KMS-11 (cell line): Measurements from ENCODE around the gene MAPK11.
A peak's percentile ranks its signal among the peaks of the same experiment; 100 is the strongest.

ENCODE experiments used
- H2AFZ ChIP-seq: fragments of 200-600 bp; sonication (generic); 2 replicates; pipeline ENCODE4 v1.6.1; 2016; ENCODE audit warnings: antibody characterized with exemption, mixed run types, low read depth
- H3K27ac ChIP-seq: fragments of 200-600 bp; sonication (generic); 2 replicates; pipeline ENCODE4 v1.6.1; 2016; ENCODE audit warnings: mild to moderate bottlenecking, mixed run types
- H3K27me3 ChIP-seq: fragments of 200-600 bp; sonication (generic); 2 replicates; pipeline ENCODE4 v1.6.1; 2017; ENCODE audit warnings: mild to moderate bottlenecking, low read depth, mixed run types, moderate library complexity; ENCODE audit not compliant: insufficient read depth
- H3K36me3 ChIP-seq: fragments of 200-600 bp; sonication (generic); 2 replicates; pipeline ENCODE4 v1.6.1; 2017; ENCODE audit warnings: mild to moderate bottlenecking, mixed run types; ENCODE audit not compliant: insufficient read depth
- H3K4me1 ChIP-seq: fragments of 200-600 bp; sonication (generic); 2 replicates; pipeline ENCODE4 v1.6.1; 2016; ENCODE audit warnings: mild to moderate bottlenecking, low read depth, mixed run types; ENCODE audit not compliant: poor library complexity, severe bottlenecking
- H3K4me2 ChIP-seq: fragments of 200-600 bp; sonication (generic); 2 replicates; pipeline ENCODE4 v1.7.0; 2016; ENCODE audit warnings: mild to moderate bottlenecking, mixed run types
- H3K4me3 ChIP-seq: fragments of 200-600 bp; sonication (generic); IDR thresholded peaks from 2 replicates; pipeline ENCODE4 v1.6.1; 2017; ENCODE audit warnings: low read depth, low read length, mixed read lengths; ENCODE audit not compliant: insufficient read depth
- H3K79me2 ChIP-seq: fragments of 200-600 bp; sonication (generic); 2 replicates; pipeline ENCODE4 v1.6.1; 2016; ENCODE audit warnings: low read depth, mixed run types; ENCODE audit not compliant: insufficient read depth
- H3K9ac ChIP-seq: fragments of 200-600 bp; sonication (generic); 2 replicates; pipeline ENCODE4 v1.6.1; 2016; ENCODE audit warnings: mild to moderate bottlenecking, mixed run types
- H4K20me1 ChIP-seq: fragments of 200-600 bp; sonication (generic); 2 replicates; pipeline ENCODE4 v1.6.1; 2016; ENCODE audit warnings: mild to moderate bottlenecking, mixed run types; ENCODE audit not compliant: insufficient read depth
- CTCF ChIP-seq: fragments of 200-600 bp; sonication (generic); conservative IDR thresholded peaks from 2 replicates; pipeline ENCODE4 v1.6.1; 2017; ENCODE audit warnings: low read depth, mild to moderate bottlenecking, antibody characterized with exemption, low read length, moderate library complexity, mixed read lengths

The MAPK11 gene

DNA sequence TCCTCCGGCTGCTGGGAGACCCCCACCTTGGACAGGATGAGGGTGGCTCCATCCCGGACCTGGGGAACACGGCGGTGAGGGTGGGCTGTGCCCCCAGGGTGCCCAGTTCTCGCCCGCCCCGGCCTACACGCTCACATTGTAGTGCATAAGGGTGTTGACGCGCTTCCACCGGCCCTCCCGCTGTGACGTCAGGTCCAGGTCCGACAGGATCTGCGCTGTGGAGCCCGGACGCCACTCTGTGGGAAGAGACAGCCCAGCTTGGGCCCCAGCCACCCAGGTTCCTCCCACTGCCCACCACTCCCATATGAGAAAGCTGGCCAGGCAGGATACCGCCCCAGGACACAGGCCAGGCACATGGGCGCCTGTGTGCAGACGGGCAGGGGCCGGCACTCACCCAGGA lies 8.3 kb upstream of the MAPK11 start:
- Histone ChIP-seq H3K4me2 (no peak overlapping the region), H3K9ac (no peak overlapping the region), H3K27ac (no peak overlapping the region), H3K36me3 (no peaks in the 10 kb centered on the region), H3K4me3 (no peak overlapping the region), H4K20me1 (no peaks in the 10 kb centered on the region), H2AFZ (no peak overlapping the region), H3K27me3 (no peaks in the 10 kb centered on the region), H3K79me2 (no peaks in the 10 kb centered on the region), H3K4me1 (peaks cover 4% of the 10 kb centered on the region)
- no peak for TF ChIP-seq CTCF

GRCh38 chr22:50277761-50278160 lies 7.6 kb upstream of the MAPK11 start:
- Histone ChIP-seq H3K4me2 (no peak overlapping the region), H3K9ac (no peak overlapping the region), H3K36me3 (no peaks in the 10 kb centered on the region), H2AFZ (no peak overlapping the region), H3K4me3 (no peak overlapping the region), H3K79me2 (no peaks in the 10 kb centered on the region), H3K4me1 (peaks cover 4% of the 10 kb centered on the region), H4K20me1 (no peaks in the 10 kb centered on the region), H3K27ac (no peak overlapping the region), H3K27me3 (no peaks in the 10 kb centered on the region)
- no peak for TF ChIP-seq CTCF

- H3K79me2 ChIP-seq: no peaks in the 10 kb centered on the region
- H3K9ac ChIP-seq: no peak overlapping the region
- H3K27ac ChIP-seq: no peak overlapping the region
- H3K27me3 ChIP-seq: no peaks in the 10 kb centered on the region
- H3K4me2 ChIP-seq: no peak overlapping the region
- H3K4me3 ChIP-seq: no peak overlapping the region
- no peak overlapping the region for H2AFZ ChIP-seq
- no peaks in the 10 kb centered on the region for H4K20me1 ChIP-seq
- peaks cover 7% of the 10 kb centered on the region for H3K4me1 ChIP-seq
- no peaks in the 10 kb centered on the region for H3K36me3 ChIP-seq
- peak; percentile 87 for TF ChIP-seq CTCF
These were observed 6.0 kb upstream of the MAPK11 start for GRCh38 chr22:50276143-50276542.

- Histone ChIP-seq H3K27me3 (no peaks in the 10 kb centered on the region), H2AFZ (no peak overlapping the region), H3K79me2 (no peaks in the 10 kb centered on the region), H3K4me3 (no peak overlapping the region), H3K4me2 (no peak overlapping the region), H4K20me1 (no peaks in the 10 kb centered on the region), H3K4me1 (peaks cover 12% of the 10 kb centered on the region), H3K9ac (no peak overlapping the region), H3K27ac (no peak overlapping the region), H3K36me3 (no peaks in the 10 kb centered on the region)
- no peak for TF ChIP-seq CTCF
These were observed 5.2 kb upstream of the MAPK11 start for GRCh38 chr22:50275181-50276055.
